IMR-90 (cell line): ENCODE measurements around the gene SH3TC1. TPM values are rescaled to one million over a fixed set of nuclear protein-coding genes. Genes with fewer than 3 reads are reported as not detected.

Experiments
- ATAC-seq: fragments of 200-7000 bp; cut with Tn5 transposase; 2 replicates; pipeline ENCODE4 v1.9.1; 2020; ENCODE audit warnings: low read depth, mild to moderate bottlenecking, moderate library complexity
- BruUV-seq: library from RNA; stranded (reverse); fragments of 400-500 nt; replicated peaks from 2 replicates; lab custom pipeline; 2021; lab: Mats Ljungman, UMichigan
- CTCF ChIA-PET: fragments of 300-600 bp; formaldehyde crosslinking; extraction: SDS; loops from one replicate; lab custom pipeline; 2021; ENCODE audit warnings: antibody characterized with exemption; lab: Yijun Ruan, JAX
- POLR2A ChIA-PET: fragments of 300-600 bp; sonication (Branson Sonifier 250); formaldehyde crosslinking; loops from one replicate; lab custom pipeline; 2022; ENCODE audit warnings: antibody characterized with exemption; ENCODE audit not compliant: unreplicated experiment; lab: Charles Lee
- DNase-seq: peaks from one replicate; pipeline ENCODE4 v3.0.0; 2013
- H2AFZ ChIP-seq: replicated peaks from 2 replicates; pipeline ENCODE3; 2013; ENCODE audit warnings: low read length, mild to moderate bottlenecking; ENCODE audit not compliant: poor library complexity
- H2AK5ac ChIP-seq: 2 replicates; pipeline ENCODE4 v1.6.1; 2013; ENCODE audit warnings: low read depth, low read length, inconsistent platforms
- H2AK9ac ChIP-seq: replicated peaks from 2 replicates; pipeline ENCODE3; 2013; ENCODE audit warnings: mild to moderate bottlenecking, low read depth, low read length, moderate library complexity; ENCODE audit not compliant: poor library complexity
- H2BK120ac ChIP-seq: 2 replicates; pipeline ENCODE4 v1.6.1; 2013; ENCODE audit warnings: low read depth, low read length, inconsistent platforms
- H2BK15ac ChIP-seq: 3 replicates; pipeline ENCODE4 v1.6.1; 2013; ENCODE audit warnings: low read depth, low read length, inconsistent platforms
- H2BK20ac ChIP-seq: 2 replicates; pipeline ENCODE4 v1.6.1; 2013; ENCODE audit warnings: low read depth, mild to moderate bottlenecking, inconsistent platforms, low read length, moderate library complexity
- H2BK5ac ChIP-seq: 2 replicates; pipeline ENCODE4 v1.6.1; 2013; ENCODE audit warnings: mild to moderate bottlenecking, low read depth, low read length, inconsistent platforms; ENCODE audit not compliant: poor library complexity, severe bottlenecking
- H3K14ac ChIP-seq: replicated peaks from 2 replicates; pipeline ENCODE4 v1.6.1; 2013; ENCODE audit warnings: low read depth, low read length, inconsistent platforms
- H3K18ac ChIP-seq: 2 replicates; pipeline ENCODE4 v1.6.1; 2013; ENCODE audit warnings: low read depth, low read length, control low read depth
- H3K23ac ChIP-seq: 2 replicates; pipeline ENCODE4 v1.6.1; 2013; ENCODE audit warnings: low read depth, low read length, inconsistent platforms
- H3K27ac ChIP-seq: 2 replicates; pipeline ENCODE4 v1.5.1; 2013; ENCODE audit warnings: mild to moderate bottlenecking, control low read depth, low read length; ENCODE audit not compliant: insufficient read depth
- H3K27me3 ChIP-seq: 2 replicates; pipeline ENCODE4 v1.6.1; 2013; ENCODE audit warnings: low read length; ENCODE audit not compliant: control insufficient read depth, insufficient read depth
- H3K36me3 ChIP-seq: 2 replicates; pipeline ENCODE4 v1.6.1; 2013; ENCODE audit warnings: low read length, mixed read lengths; ENCODE audit not compliant: control insufficient read depth, insufficient read depth
- H3K4ac ChIP-seq: 2 replicates; pipeline ENCODE4 v1.6.1; 2013; ENCODE audit warnings: low read depth, low read length, inconsistent platforms
- H3K4me1 ChIP-seq: 2 replicates; pipeline ENCODE4 v1.6.1; 2013; ENCODE audit warnings: low read length, mixed read lengths; ENCODE audit not compliant: control insufficient read depth, insufficient read depth
- H3K4me2 ChIP-seq: 2 replicates; pipeline ENCODE4 v1.6.1; 2013; ENCODE audit warnings: low read depth, mild to moderate bottlenecking, control low read depth, low read length, moderate library complexity
- H3K4me3 ChIP-seq: 2 replicates; pipeline ENCODE4 v1.5.1; 2013; ENCODE audit warnings: low read depth, mild to moderate bottlenecking, control low read depth, low read length, moderate library complexity; ENCODE audit not compliant: insufficient read depth
- H3K56ac ChIP-seq: 2 replicates; pipeline ENCODE4 v1.6.1; 2013; ENCODE audit warnings: low read length, inconsistent platforms; ENCODE audit not compliant: insufficient read depth; ENCODE audit errors: extremely low read depth
- H3K79me1 ChIP-seq, 2 experiments: 2 replicates each; pipeline ENCODE4 v1.6.1; 2013; ENCODE audit warnings: low read length in 2 of 2, inconsistent platforms in 1 of 2, low read depth in 1 of 2
- H3K9ac ChIP-seq: 2 replicates; pipeline ENCODE4 v1.6.1; 2013; ENCODE audit warnings: low read depth, low read length, control low read depth
- H3K9me1 ChIP-seq: 2 replicates; pipeline ENCODE4 v1.6.1; 2013; ENCODE audit warnings: low read length, inconsistent platforms; ENCODE audit not compliant: insufficient read depth
- H3K9me3 ChIP-seq: 2 replicates; pipeline ENCODE4 v1.6.1; 2013; ENCODE audit warnings: low read length; ENCODE audit not compliant: control insufficient read depth, insufficient read depth
- H4K20me1 ChIP-seq: 2 replicates; pipeline ENCODE4 v1.6.1; 2013; ENCODE audit warnings: low read length, inconsistent platforms; ENCODE audit not compliant: insufficient read depth
- H4K5ac ChIP-seq: 2 replicates; pipeline ENCODE4 v1.6.1; 2013; ENCODE audit warnings: mild to moderate bottlenecking, low read depth, low read length, control low read depth
- H4K8ac ChIP-seq, 2 experiments: 2 replicates each; pipeline ENCODE4 v1.6.1; 2013; ENCODE audit warnings: low read depth in 2 of 2, low read length in 2 of 2, control low read depth in 1 of 2, inconsistent platforms in 1 of 2
- H4K91ac ChIP-seq: 2 replicates; pipeline ENCODE4 v1.6.1; 2013; ENCODE audit warnings: low read depth, low read length, inconsistent platforms; ENCODE audit not compliant: insufficient read depth
- MAFK ChIP-seq: IDR thresholded peaks from 2 replicates; pipeline ENCODE4 v1.6.1; 2012; ENCODE audit warnings: low read depth, low read length, improper control_type of control experiment
- RCOR1 ChIP-seq: IDR thresholded peaks from 2 replicates; pipeline ENCODE4 v1.6.1; 2012; ENCODE audit warnings: mild to moderate bottlenecking, low read length, improper control_type of control experiment; ENCODE audit not compliant: insufficient replicate concordance
- WGBS, 2 experiments: methylation state at CpG; one replicate each; pipeline versions ENCODE4 v1.1.5 to v1.1.7; 2013; ENCODE audit warnings: missing lambda C conversion rate in 2 of 2; ENCODE audit not compliant: insufficient read length in 1 of 2; ENCODE audit errors: extremely low coverage in 2 of 2; 5-methylcytosine and 5-hydroxymethylcytosine counted together
- dilution Hi-C: fragments of 300-500 bp; cut with HindIII; formaldehyde crosslinking; loops from one replicate; pipeline ENCODE4 v1.14.3; 2018; ENCODE audit warnings: low sequenced_read_pairs; ENCODE audit not compliant: unreplicated experiment
- in situ Hi-C: fragments of 300-500 bp; cut with MboI; formaldehyde crosslinking; loops from 3 replicates; pipeline ENCODE4 v1.14.3; 2019; ENCODE audit warnings: low sequenced_read_pairs, inconsistent platforms, mixed read lengths
- intact Hi-C: fragments of 100-400 bp; cut with micrococcal nuclease; formaldehyde crosslinking; loops from 2 replicates; pipeline ENCODE4 v1.10.0; 2022
- polyA plus RNA-seq, 3 experiments: library from polyadenylated mRNA; depleted of rRNA; stranded (reverse); fragments of >200 nt; gene quantifications; 2 replicates each; pipeline ENCODE4 v1.2.3, GENCODE V29; 2012; ENCODE audit warnings: low replicate concordance in 1 of 3
- total RNA-seq: library from RNA; depleted of rRNA; stranded (reverse); fragments of >200 nt; gene quantifications from 2 replicates; pipeline ENCODE4 v1.2.3, GENCODE V29; 2012
- TF ChIP-seq, protein P1 (sequence below): fragments of 150-350 bp; IDR thresholded peaks from 2 replicates; pipeline ENCODE4 v1.6.1; 2016; ENCODE audit warnings: low read depth, mild to moderate bottlenecking, low read length, moderate library complexity, borderline replicate concordance

Gene SH3TC1
- total and polyA plus RNA-seq, 2 of the 4 experiments (the other 2 are of a cell fraction), result 1.6 to 2.2 TPM

GRCh38 chr4:8232748-8233147 lies 33.7 kb downstream of the SH3TC1 start:
- in situ Hi-C loops, result no loop called here
- H4K20me1 ChIP-seq, result no peaks in the 10 kb centered on the region; the same call in 1 of the 2 replicates
- no peak overlapping the region for H4K8ac ChIP-seq
- 93% methylated on average over 7 of the region's 11 CpGs; no CpG with 5 or more reads in 1 of the 2 experiments for WGBS, 2 experiments
- peaks cover 7% of the 10 kb centered on the region for H3K4me1 ChIP-seq
- no peak overlapping the region for H2BK120ac ChIP-seq
- POLR2A ChIA-PET, result no interaction called here
- no peak overlapping the region for H2BK15ac ChIP-seq
- no peaks in the 10 kb centered on the region for H3K36me3 ChIP-seq
- no peaks in the 10 kb centered on the region for H3K9me3 ChIP-seq
- H2AFZ ChIP-seq, result no peak overlapping the region
- H3K4ac ChIP-seq, result no peak overlapping the region
- no peaks in the 10 kb centered on the region for H3K27me3 ChIP-seq
- no peak overlapping the region for H3K14ac ChIP-seq
- peak overlapping the region; percentile 65 for H2AK9ac ChIP-seq
- H3K27ac ChIP-seq, result no peak overlapping the region
- no peak overlapping the region for H2BK5ac ChIP-seq
- 0 out of 2 replicates have a peak, but pooled peaks cover 6% of the 10 kb centered on the region for H3K9me1 ChIP-seq
- H3K79me1 ChIP-seq, result no peaks in the 10 kb centered on the region
- TF ChIP-seq, protein P1, sequence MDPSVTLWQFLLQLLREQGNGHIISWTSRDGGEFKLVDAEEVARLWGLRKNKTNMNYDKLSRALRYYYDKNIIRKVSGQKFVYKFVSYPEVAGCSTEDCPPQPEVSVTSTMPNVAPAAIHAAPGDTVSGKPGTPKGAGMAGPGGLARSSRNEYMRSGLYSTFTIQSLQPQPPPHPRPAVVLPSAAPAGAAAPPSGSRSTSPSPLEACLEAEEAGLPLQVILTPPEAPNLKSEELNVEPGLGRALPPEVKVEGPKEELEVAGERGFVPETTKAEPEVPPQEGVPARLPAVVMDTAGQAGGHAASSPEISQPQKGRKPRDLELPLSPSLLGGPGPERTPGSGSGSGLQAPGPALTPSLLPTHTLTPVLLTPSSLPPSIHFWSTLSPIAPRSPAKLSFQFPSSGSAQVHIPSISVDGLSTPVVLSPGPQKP, result no peak
- no peak for TF ChIP-seq MAFK
- no peak for TF ChIP-seq RCOR1
- H2BK20ac ChIP-seq, result no peak overlapping the region
- dilution Hi-C loops, result no loop called here
- no peak overlapping the region for H4K5ac ChIP-seq
- ATAC-seq (no peak), DNase-seq (no peak)
- no peak overlapping the region for H3K18ac ChIP-seq
- no peak overlapping the region for H3K56ac ChIP-seq
- intact Hi-C loops, result no loop called here
- CTCF ChIA-PET, result no interaction called here
- H3K4me2 ChIP-seq, result no peak overlapping the region
- no peak overlapping the region for H3K23ac ChIP-seq
- no TSS peak for BruUV-seq
- no peak overlapping the region for H3K4me3 ChIP-seq
- no peak overlapping the region for H3K9ac ChIP-seq
- no peak overlapping the region for H2AK5ac ChIP-seq
- no peak overlapping the region for H4K91ac ChIP-seq
